IMR-90 (cell line): ENCODE results near the gene TFIP11. TPM values are rescaled to one million over a fixed set of nuclear protein-coding genes. Genes with fewer than 3 reads are reported as not detected.

Source experiments
- ATAC-seq: fragments of 200-7000 bp; cut with Tn5 transposase; 2 replicates; pipeline ENCODE4 v1.9.1; 2020; ENCODE audit warnings: low read depth, mild to moderate bottlenecking, moderate library complexity
- BruUV-seq: library from RNA; stranded (reverse); fragments of 400-500 nt; replicated peaks from 2 replicates; lab custom pipeline; 2021; lab: Mats Ljungman, UMichigan
- CTCF ChIA-PET: fragments of 300-600 bp; formaldehyde crosslinking; extraction: SDS; loops from one replicate; lab custom pipeline; 2021; ENCODE audit warnings: antibody characterized with exemption; lab: Yijun Ruan, JAX
- POLR2A ChIA-PET: fragments of 300-600 bp; sonication (Branson Sonifier 250); formaldehyde crosslinking; loops from one replicate; lab custom pipeline; 2022; ENCODE audit warnings: antibody characterized with exemption; ENCODE audit not compliant: unreplicated experiment; lab: Charles Lee
- DNase-seq: peaks from one replicate; pipeline ENCODE4 v3.0.0; 2013
- H2AFZ ChIP-seq: replicated peaks from 2 replicates; pipeline ENCODE3; 2013; ENCODE audit warnings: low read length, mild to moderate bottlenecking; ENCODE audit not compliant: poor library complexity
- H2AK5ac ChIP-seq: 2 replicates; pipeline ENCODE4 v1.6.1; 2013; ENCODE audit warnings: low read depth, low read length, inconsistent platforms
- H2AK9ac ChIP-seq: replicated peaks from 2 replicates; pipeline ENCODE3; 2013; ENCODE audit warnings: mild to moderate bottlenecking, low read depth, low read length, moderate library complexity; ENCODE audit not compliant: poor library complexity
- H2BK120ac ChIP-seq: 2 replicates; pipeline ENCODE4 v1.6.1; 2013; ENCODE audit warnings: low read depth, low read length, inconsistent platforms
- H2BK15ac ChIP-seq: 3 replicates; pipeline ENCODE4 v1.6.1; 2013; ENCODE audit warnings: low read depth, low read length, inconsistent platforms
- H2BK20ac ChIP-seq: 2 replicates; pipeline ENCODE4 v1.6.1; 2013; ENCODE audit warnings: low read depth, mild to moderate bottlenecking, inconsistent platforms, low read length, moderate library complexity
- H2BK5ac ChIP-seq: 2 replicates; pipeline ENCODE4 v1.6.1; 2013; ENCODE audit warnings: mild to moderate bottlenecking, low read depth, low read length, inconsistent platforms; ENCODE audit not compliant: poor library complexity, severe bottlenecking
- H3K14ac ChIP-seq: replicated peaks from 2 replicates; pipeline ENCODE4 v1.6.1; 2013; ENCODE audit warnings: low read depth, low read length, inconsistent platforms
- H3K18ac ChIP-seq: 2 replicates; pipeline ENCODE4 v1.6.1; 2013; ENCODE audit warnings: low read depth, low read length, control low read depth
- H3K23ac ChIP-seq: 2 replicates; pipeline ENCODE4 v1.6.1; 2013; ENCODE audit warnings: low read depth, low read length, inconsistent platforms
- H3K27ac ChIP-seq: 2 replicates; pipeline ENCODE4 v1.5.1; 2013; ENCODE audit warnings: mild to moderate bottlenecking, control low read depth, low read length; ENCODE audit not compliant: insufficient read depth
- H3K27me3 ChIP-seq: 2 replicates; pipeline ENCODE4 v1.6.1; 2013; ENCODE audit warnings: low read length; ENCODE audit not compliant: control insufficient read depth, insufficient read depth
- H3K36me3 ChIP-seq: 2 replicates; pipeline ENCODE4 v1.6.1; 2013; ENCODE audit warnings: low read length, mixed read lengths; ENCODE audit not compliant: control insufficient read depth, insufficient read depth
- H3K4ac ChIP-seq: 2 replicates; pipeline ENCODE4 v1.6.1; 2013; ENCODE audit warnings: low read depth, low read length, inconsistent platforms
- H3K4me1 ChIP-seq: 2 replicates; pipeline ENCODE4 v1.6.1; 2013; ENCODE audit warnings: low read length, mixed read lengths; ENCODE audit not compliant: control insufficient read depth, insufficient read depth
- H3K4me2 ChIP-seq: 2 replicates; pipeline ENCODE4 v1.6.1; 2013; ENCODE audit warnings: low read depth, mild to moderate bottlenecking, control low read depth, low read length, moderate library complexity
- H3K4me3 ChIP-seq: 2 replicates; pipeline ENCODE4 v1.5.1; 2013; ENCODE audit warnings: low read depth, mild to moderate bottlenecking, control low read depth, low read length, moderate library complexity; ENCODE audit not compliant: insufficient read depth
- H3K56ac ChIP-seq: 2 replicates; pipeline ENCODE4 v1.6.1; 2013; ENCODE audit warnings: low read length, inconsistent platforms; ENCODE audit not compliant: insufficient read depth; ENCODE audit errors: extremely low read depth
- H3K79me1 ChIP-seq, 2 experiments: 2 replicates each; pipeline ENCODE4 v1.6.1; 2013; ENCODE audit warnings: low read length in 2 of 2, inconsistent platforms in 1 of 2, low read depth in 1 of 2
- H3K9ac ChIP-seq: 2 replicates; pipeline ENCODE4 v1.6.1; 2013; ENCODE audit warnings: low read depth, low read length, control low read depth
- H3K9me1 ChIP-seq: 2 replicates; pipeline ENCODE4 v1.6.1; 2013; ENCODE audit warnings: low read length, inconsistent platforms; ENCODE audit not compliant: insufficient read depth
- H3K9me3 ChIP-seq: 2 replicates; pipeline ENCODE4 v1.6.1; 2013; ENCODE audit warnings: low read length; ENCODE audit not compliant: control insufficient read depth, insufficient read depth
- H4K20me1 ChIP-seq: 2 replicates; pipeline ENCODE4 v1.6.1; 2013; ENCODE audit warnings: low read length, inconsistent platforms; ENCODE audit not compliant: insufficient read depth
- H4K5ac ChIP-seq: 2 replicates; pipeline ENCODE4 v1.6.1; 2013; ENCODE audit warnings: mild to moderate bottlenecking, low read depth, low read length, control low read depth
- H4K8ac ChIP-seq, 2 experiments: 2 replicates each; pipeline ENCODE4 v1.6.1; 2013; ENCODE audit warnings: low read depth in 2 of 2, low read length in 2 of 2, control low read depth in 1 of 2, inconsistent platforms in 1 of 2
- H4K91ac ChIP-seq: 2 replicates; pipeline ENCODE4 v1.6.1; 2013; ENCODE audit warnings: low read depth, low read length, inconsistent platforms; ENCODE audit not compliant: insufficient read depth
- BHLHE40 ChIP-seq: fragments of 150-350 bp; IDR thresholded peaks from 2 replicates; pipeline ENCODE4 v1.6.1; 2016; ENCODE audit warnings: mild to moderate bottlenecking, low read depth, low read length
- CEBPB ChIP-seq: IDR thresholded peaks from 2 replicates; pipeline ENCODE4 v1.6.1; 2012; ENCODE audit warnings: low read depth, low read length, improper control_type of control experiment
- CHD1 ChIP-seq: IDR thresholded peaks from 2 replicates; pipeline ENCODE4 v1.6.1; 2012; ENCODE audit warnings: low read depth, low read length, improper control_type of control experiment
- FOS ChIP-seq: fragments of 150-350 bp; IDR thresholded peaks from 2 replicates; pipeline ENCODE4 v1.6.1; 2016; ENCODE audit warnings: low read depth, low read length
- MAZ ChIP-seq: IDR thresholded peaks from 2 replicates; pipeline ENCODE4 v1.6.1; 2012; ENCODE audit warnings: low read depth, mild to moderate bottlenecking, low read length, improper control_type of control experiment, moderate library complexity, borderline replicate concordance
- MXI1 ChIP-seq: IDR thresholded peaks from 2 replicates; pipeline ENCODE4 v1.6.1; 2012; ENCODE audit warnings: low read depth, mild to moderate bottlenecking, low read length, moderate library complexity, borderline replicate concordance
- NFE2L2 ChIP-seq: fragments of 150-350 bp; IDR thresholded peaks from 2 replicates; pipeline ENCODE4 v1.6.1; 2016; ENCODE audit warnings: low read depth, mild to moderate bottlenecking, low read length
- POLR2A ChIP-seq: IDR thresholded peaks from 2 replicates; pipeline ENCODE4 v1.6.1; 2012; ENCODE audit warnings: mild to moderate bottlenecking, low read depth, low read length
- RAD21 ChIP-seq: IDR thresholded peaks from 2 replicates; pipeline ENCODE4 v1.6.1; 2012; ENCODE audit warnings: low read length, improper control_type of control experiment
- RCOR1 ChIP-seq: IDR thresholded peaks from 2 replicates; pipeline ENCODE4 v1.6.1; 2012; ENCODE audit warnings: mild to moderate bottlenecking, low read length, improper control_type of control experiment; ENCODE audit not compliant: insufficient replicate concordance
- RFX5 ChIP-seq: IDR thresholded peaks from 2 replicates; pipeline ENCODE4 v1.8.0; 2012; ENCODE audit warnings: low read depth, mild to moderate bottlenecking, low read length, moderate library complexity
- SMC3 ChIP-seq: fragments of 150-350 bp; IDR thresholded peaks from 2 replicates; pipeline ENCODE4 v1.6.1; 2016; ENCODE audit warnings: low read depth, mild to moderate bottlenecking, antibody characterized with exemption, low read length, moderate library complexity
- WGBS, 2 experiments: methylation state at CpG; one replicate each; pipeline versions ENCODE4 v1.1.5 to v1.1.7; 2013; ENCODE audit warnings: missing lambda C conversion rate in 2 of 2; ENCODE audit not compliant: insufficient read length in 1 of 2; ENCODE audit errors: extremely low coverage in 2 of 2; 5-methylcytosine and 5-hydroxymethylcytosine counted together
- dilution Hi-C: fragments of 300-500 bp; cut with HindIII; formaldehyde crosslinking; loops from one replicate; pipeline ENCODE4 v1.14.3; 2018; ENCODE audit warnings: low sequenced_read_pairs; ENCODE audit not compliant: unreplicated experiment
- in situ Hi-C: fragments of 300-500 bp; cut with MboI; formaldehyde crosslinking; loops from 3 replicates; pipeline ENCODE4 v1.14.3; 2019; ENCODE audit warnings: low sequenced_read_pairs, inconsistent platforms, mixed read lengths
- intact Hi-C: fragments of 100-400 bp; cut with micrococcal nuclease; formaldehyde crosslinking; loops from 2 replicates; pipeline ENCODE4 v1.10.0; 2022
- polyA plus RNA-seq, 3 experiments: library from polyadenylated mRNA; depleted of rRNA; stranded (reverse); fragments of >200 nt; gene quantifications; 2 replicates each; pipeline ENCODE4 v1.2.3, GENCODE V29; 2012; ENCODE audit warnings: low replicate concordance in 1 of 3
- total RNA-seq: library from RNA; depleted of rRNA; stranded (reverse); fragments of >200 nt; gene quantifications from 2 replicates; pipeline ENCODE4 v1.2.3, GENCODE V29; 2012
- TF ChIP-seq, protein P1 (sequence below): fragments of 150-350 bp; IDR thresholded peaks from 2 replicates; pipeline ENCODE4 v1.6.1; 2016; ENCODE audit warnings: low read depth, mild to moderate bottlenecking, low read length, moderate library complexity, borderline replicate concordance
- TF ChIP-seq, protein P2 (sequence below): conservative IDR thresholded peaks from 2 replicates; pipeline ENCODE4 v1.5.1; 2012; ENCODE audit warnings: mild to moderate bottlenecking, low read depth, low read length, improper control_type of control experiment

Gene TFIP11
- total and polyA plus RNA-seq, 2 of the 4 experiments (the other 2 are of a cell fraction): 22.5 to 43.2 TPM

DNA sequence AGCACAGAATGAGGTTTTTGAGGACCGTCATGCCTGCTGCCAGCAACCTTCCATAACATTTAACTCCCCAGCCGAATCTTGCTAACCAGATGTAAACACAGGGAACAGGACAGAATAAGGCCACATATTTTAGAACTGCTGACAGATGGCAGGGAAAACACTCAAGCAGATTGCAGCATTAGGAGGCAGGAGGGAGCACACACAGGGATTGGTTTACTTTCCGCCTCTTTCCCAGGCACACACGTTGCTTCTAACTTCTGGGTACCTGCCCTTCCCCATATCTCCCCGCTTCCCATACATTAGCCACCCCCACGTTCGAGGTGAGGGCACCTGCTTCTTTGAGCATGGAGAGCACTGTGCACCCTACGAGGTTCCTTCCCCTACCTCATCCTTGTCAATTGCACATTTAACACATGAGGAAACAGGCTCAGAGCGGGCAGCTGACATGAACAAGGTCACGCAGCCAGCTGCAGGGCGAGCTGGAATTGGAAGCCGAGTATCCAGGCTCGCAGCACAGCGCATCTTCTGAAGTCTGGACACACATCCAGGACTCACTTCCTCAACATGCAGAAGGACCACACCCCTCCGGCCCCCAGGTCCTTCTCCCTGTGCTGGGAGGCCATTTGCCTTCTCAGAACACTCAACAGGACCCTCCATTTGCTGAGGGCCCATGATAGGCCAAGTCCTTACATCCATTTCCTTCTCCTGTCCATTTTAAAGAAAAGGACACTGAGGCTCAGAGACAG lies 64.5 kb downstream of the TFIP11 start (continued):
- no peak for TF ChIP-seq NFE2L2

DNA sequence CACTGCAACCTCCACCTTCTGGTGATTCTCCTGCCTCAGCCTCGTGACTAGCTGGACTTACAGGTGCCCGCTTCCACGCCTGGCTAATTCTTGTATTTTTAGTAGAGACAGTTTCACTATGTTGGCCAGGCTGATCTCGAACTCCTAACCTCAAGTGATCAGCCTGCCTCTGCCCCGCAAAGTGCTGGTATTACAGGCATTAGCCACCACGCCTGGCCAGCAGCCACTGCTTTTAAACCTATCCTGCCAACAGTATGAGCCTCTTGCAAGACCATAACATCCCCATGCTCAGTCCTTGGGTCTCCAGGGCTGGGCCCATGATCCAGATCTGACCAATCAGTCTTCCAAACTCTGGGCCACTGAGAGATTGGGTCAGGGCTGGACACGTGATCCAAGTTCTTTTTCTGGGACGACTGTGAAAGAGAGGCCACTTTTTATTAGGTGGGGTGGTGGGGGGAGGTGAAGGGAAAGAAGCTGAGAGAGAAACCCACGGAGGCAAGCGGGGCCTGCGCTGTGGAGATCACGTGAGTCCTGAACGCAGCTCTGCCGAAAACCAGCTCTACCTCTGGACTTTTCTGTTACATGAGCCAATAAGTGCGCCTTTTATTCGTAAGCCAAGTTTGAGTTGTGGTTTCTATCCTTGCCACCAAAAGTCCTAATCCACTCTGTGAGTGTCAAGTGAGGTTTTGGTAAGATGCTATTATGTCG lies 65.3 kb downstream of the TFIP11 start:
- no TSS peak for BruUV-seq
- POLR2A ChIA-PET: no interaction called here
- intact Hi-C loops: no loop called here

More for the DNA sequence above, 65.3 kb downstream of the TFIP11 start:
- Histone ChIP-seq H3K36me3 (peaks cover 7% of the 10 kb centered on the region), H3K56ac (no peak overlapping the region), H3K4me3 (no peak overlapping the region), H3K27ac (no peak overlapping the region), H3K4me2 (no peak overlapping the region), H2AK9ac (no peak overlapping the region), H3K9me3 (no peaks in the 10 kb centered on the region), H2BK15ac (no peak overlapping the region), H4K91ac (no peak overlapping the region), H2BK5ac (no peak overlapping the region), H3K4me1 (no peaks in the 10 kb centered on the region; the same call in 1 of the 2 replicates), H4K8ac (no peak overlapping the region), H2BK20ac (no peak overlapping the region), H3K23ac (no peak overlapping the region), H4K20me1 (no peaks in the 10 kb centered on the region), H3K14ac (no peak overlapping the region), H3K27me3 (no peaks in the 10 kb centered on the region), H2AK5ac (no peak overlapping the region), H2AFZ (no peak overlapping the region), H2BK120ac (no peak overlapping the region), H3K9me1 (no peaks in the 10 kb centered on the region), H4K5ac (no peak overlapping the region), H3K79me1 (no peaks in the 10 kb centered on the region), H3K9ac (no peak overlapping the region), H3K4ac (no peak overlapping the region), H3K18ac (no peak overlapping the region)
- ATAC-seq (no peak), DNase-seq (no peak)
- 76% methylated on average over 10 of the region's 17 CpGs; no CpG with 5 or more reads in 1 of the 2 experiments for WGBS, 2 experiments
- CTCF ChIA-PET: no interaction called here
- in situ Hi-C loops: no loop called here
- TF ChIP-seq POLR2A (no peak), CHD1 (no peak), BHLHE40 (no peak), MXI1 (no peak), CEBPB (no peak), NFE2L2 (no peak), SMC3 (no peak), RCOR1 (no peak), RAD21 (no peak), FOS (no peak), RFX5 (no peak), MAZ (no peak)
- TF ChIP-seq, protein P1, sequence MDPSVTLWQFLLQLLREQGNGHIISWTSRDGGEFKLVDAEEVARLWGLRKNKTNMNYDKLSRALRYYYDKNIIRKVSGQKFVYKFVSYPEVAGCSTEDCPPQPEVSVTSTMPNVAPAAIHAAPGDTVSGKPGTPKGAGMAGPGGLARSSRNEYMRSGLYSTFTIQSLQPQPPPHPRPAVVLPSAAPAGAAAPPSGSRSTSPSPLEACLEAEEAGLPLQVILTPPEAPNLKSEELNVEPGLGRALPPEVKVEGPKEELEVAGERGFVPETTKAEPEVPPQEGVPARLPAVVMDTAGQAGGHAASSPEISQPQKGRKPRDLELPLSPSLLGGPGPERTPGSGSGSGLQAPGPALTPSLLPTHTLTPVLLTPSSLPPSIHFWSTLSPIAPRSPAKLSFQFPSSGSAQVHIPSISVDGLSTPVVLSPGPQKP: no peak
- TF ChIP-seq, protein P2, sequence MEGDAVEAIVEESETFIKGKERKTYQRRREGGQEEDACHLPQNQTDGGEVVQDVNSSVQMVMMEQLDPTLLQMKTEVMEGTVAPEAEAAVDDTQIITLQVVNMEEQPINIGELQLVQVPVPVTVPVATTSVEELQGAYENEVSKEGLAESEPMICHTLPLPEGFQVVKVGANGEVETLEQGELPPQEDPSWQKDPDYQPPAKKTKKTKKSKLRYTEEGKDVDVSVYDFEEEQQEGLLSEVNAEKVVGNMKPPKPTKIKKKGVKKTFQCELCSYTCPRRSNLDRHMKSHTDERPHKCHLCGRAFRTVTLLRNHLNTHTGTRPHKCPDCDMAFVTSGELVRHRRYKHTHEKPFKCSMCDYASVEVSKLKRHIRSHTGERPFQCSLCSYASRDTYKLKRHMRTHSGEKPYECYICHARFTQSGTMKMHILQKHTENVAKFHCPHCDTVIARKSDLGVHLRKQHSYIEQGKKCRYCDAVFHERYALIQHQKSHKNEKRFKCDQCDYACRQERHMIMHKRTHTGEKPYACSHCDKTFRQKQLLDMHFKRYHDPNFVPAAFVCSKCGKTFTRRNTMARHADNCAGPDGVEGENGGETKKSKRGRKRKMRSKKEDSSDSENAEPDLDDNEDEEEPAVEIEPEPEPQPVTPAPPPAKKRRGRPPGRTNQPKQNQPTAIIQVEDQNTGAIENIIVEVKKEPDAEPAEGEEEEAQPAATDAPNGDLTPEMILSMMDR: no peak
- dilution Hi-C loops: no loop called here
